Parathyroid adenoma (tissue), 2 donors: Measurements from ENCODE around the gene RNH1.

ENCODE experiments used
- H2AFZ ChIP-seq: fragments of 300-600 bp; sonication (generic); one replicate; pipeline ENCODE4 v1.7.0; 2017; ENCODE audit warnings: antibody characterized with exemption, mild to moderate bottlenecking
- H3K27ac ChIP-seq: fragments of 300-600 bp; sonication (generic); one replicate; pipeline ENCODE4 v1.7.0; 2017
- H3K27me3 ChIP-seq: fragments of 300-600 bp; sonication (generic); one replicate; pipeline ENCODE4 v1.7.0; 2017; ENCODE audit warnings: low read length; ENCODE audit not compliant: control insufficient read depth, insufficient read depth
- H3K36me3 ChIP-seq: fragments of 300-600 bp; sonication (generic); one replicate; pipeline ENCODE4 v1.7.0; 2017; ENCODE audit warnings: low read length; ENCODE audit not compliant: control insufficient read depth, insufficient read depth
- H3K4me1 ChIP-seq: fragments of 300-600 bp; sonication (generic); one replicate; pipeline ENCODE4 v1.7.0; 2017; ENCODE audit warnings: control low read depth
- H3K4me2 ChIP-seq: fragments of 300-600 bp; sonication (generic); one replicate; pipeline ENCODE4 v1.7.0; 2017; ENCODE audit warnings: low read length
- H3K4me3 ChIP-seq: fragments of 300-600 bp; sonication (generic); one replicate; pipeline ENCODE4 v1.7.0; 2017; ENCODE audit warnings: low read depth, low read length
- H3K79me2 ChIP-seq: fragments of 300-600 bp; sonication (generic); one replicate; pipeline ENCODE4 v1.7.0; 2017; ENCODE audit warnings: control low read depth
- H3K9ac ChIP-seq: fragments of 300-600 bp; sonication (generic); one replicate; pipeline ENCODE4 v1.7.0; 2017; ENCODE audit warnings: mild to moderate bottlenecking
- H3K9me3 ChIP-seq: fragments of 300-600 bp; sonication (generic); one replicate; pipeline ENCODE4 v1.7.0; 2017; ENCODE audit warnings: low read length; ENCODE audit not compliant: control insufficient read depth
- TF ChIP-seq, protein P1 (sequence below): fragments of 300-600 bp; sonication (generic); IDR thresholded peaks from one replicate; pipeline ENCODE4 v1.7.0; 2017; ENCODE audit warnings: antibody characterized with exemption, mild to moderate bottlenecking
- donor health status: primary hyperparathyroidism.

RNH1 gene

DNA sequence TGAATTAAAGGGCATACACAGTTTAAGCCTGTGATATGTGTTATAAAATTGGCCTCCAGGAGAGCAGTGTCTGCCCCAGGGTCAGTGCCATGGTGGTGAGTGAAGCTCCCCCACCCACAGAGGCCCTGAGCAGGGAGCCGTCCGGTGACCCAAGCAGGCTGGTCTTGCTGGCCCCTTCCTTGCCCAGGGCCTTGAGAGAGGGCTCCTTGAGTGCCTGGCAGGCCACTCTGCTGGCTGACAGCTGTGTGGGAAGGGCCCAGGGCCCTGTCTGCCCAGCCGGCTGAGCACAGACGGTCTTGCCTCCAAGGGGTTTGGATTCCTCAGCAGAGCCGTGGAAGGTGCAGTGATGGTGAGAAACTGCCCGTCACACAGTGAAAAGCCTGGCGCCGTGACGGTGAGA lies 31.1 kb downstream of the RNH1 start:
- Histone ChIP-seq H3K27me3 (no peaks in the 10 kb centered on the region), H3K9ac (no peak overlapping the region), H3K4me2 (no peak overlapping the region), H3K27ac (no peak overlapping the region), H3K4me1 (no peaks in the 10 kb centered on the region), H3K4me3 (no peak overlapping the region), H3K9me3 (no peaks in the 10 kb centered on the region), H3K79me2 (peaks cover 8% of the 10 kb centered on the region), H2AFZ (no peak overlapping the region), H3K36me3 (no peaks in the 10 kb centered on the region)
- TF ChIP-seq, protein P1, sequence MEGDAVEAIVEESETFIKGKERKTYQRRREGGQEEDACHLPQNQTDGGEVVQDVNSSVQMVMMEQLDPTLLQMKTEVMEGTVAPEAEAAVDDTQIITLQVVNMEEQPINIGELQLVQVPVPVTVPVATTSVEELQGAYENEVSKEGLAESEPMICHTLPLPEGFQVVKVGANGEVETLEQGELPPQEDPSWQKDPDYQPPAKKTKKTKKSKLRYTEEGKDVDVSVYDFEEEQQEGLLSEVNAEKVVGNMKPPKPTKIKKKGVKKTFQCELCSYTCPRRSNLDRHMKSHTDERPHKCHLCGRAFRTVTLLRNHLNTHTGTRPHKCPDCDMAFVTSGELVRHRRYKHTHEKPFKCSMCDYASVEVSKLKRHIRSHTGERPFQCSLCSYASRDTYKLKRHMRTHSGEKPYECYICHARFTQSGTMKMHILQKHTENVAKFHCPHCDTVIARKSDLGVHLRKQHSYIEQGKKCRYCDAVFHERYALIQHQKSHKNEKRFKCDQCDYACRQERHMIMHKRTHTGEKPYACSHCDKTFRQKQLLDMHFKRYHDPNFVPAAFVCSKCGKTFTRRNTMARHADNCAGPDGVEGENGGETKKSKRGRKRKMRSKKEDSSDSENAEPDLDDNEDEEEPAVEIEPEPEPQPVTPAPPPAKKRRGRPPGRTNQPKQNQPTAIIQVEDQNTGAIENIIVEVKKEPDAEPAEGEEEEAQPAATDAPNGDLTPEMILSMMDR, result no peak

DNA sequence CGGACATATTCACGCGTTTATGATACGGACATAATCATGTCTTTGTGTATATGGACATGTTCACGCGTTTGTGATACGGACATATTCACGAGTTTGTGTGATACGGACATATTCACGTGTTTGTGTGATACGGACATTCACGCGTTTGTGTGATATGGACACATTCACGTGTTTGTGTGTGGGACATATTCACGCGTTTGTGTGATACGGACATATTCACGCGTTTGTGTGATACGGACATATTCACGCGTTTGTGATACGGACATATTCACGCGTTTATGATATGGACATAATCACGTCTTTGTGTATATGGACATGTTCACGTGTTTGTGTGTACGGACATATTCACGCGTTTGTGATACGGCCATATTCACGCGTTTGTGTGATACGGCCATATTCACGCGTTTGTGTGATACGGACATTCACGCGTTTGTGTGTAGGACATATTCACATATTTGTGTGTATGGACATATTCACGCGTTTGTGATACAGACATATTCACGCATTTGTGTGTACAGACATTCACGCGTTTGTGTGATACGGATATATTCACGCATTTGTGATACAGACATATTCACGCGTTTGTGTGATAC lies 32.0 kb downstream of the RNH1 start:
- no peak overlapping the region for H3K9ac ChIP-seq
- no peaks in the 10 kb centered on the region for H3K27me3 ChIP-seq
- H3K79me2 ChIP-seq, result peaks cover 7% of the 10 kb centered on the region
- TF ChIP-seq, protein P1, result no peak
- peaks cover 3% of the 10 kb centered on the region for H3K4me1 ChIP-seq
- no peaks in the 10 kb centered on the region for H3K9me3 ChIP-seq
- H3K4me2 ChIP-seq, result no peak overlapping the region
- no peak overlapping the region for H3K4me3 ChIP-seq
- no peaks in the 10 kb centered on the region for H3K36me3 ChIP-seq
- H2AFZ ChIP-seq, result no peak overlapping the region
- H3K27ac ChIP-seq, result no peak overlapping the region

DNA sequence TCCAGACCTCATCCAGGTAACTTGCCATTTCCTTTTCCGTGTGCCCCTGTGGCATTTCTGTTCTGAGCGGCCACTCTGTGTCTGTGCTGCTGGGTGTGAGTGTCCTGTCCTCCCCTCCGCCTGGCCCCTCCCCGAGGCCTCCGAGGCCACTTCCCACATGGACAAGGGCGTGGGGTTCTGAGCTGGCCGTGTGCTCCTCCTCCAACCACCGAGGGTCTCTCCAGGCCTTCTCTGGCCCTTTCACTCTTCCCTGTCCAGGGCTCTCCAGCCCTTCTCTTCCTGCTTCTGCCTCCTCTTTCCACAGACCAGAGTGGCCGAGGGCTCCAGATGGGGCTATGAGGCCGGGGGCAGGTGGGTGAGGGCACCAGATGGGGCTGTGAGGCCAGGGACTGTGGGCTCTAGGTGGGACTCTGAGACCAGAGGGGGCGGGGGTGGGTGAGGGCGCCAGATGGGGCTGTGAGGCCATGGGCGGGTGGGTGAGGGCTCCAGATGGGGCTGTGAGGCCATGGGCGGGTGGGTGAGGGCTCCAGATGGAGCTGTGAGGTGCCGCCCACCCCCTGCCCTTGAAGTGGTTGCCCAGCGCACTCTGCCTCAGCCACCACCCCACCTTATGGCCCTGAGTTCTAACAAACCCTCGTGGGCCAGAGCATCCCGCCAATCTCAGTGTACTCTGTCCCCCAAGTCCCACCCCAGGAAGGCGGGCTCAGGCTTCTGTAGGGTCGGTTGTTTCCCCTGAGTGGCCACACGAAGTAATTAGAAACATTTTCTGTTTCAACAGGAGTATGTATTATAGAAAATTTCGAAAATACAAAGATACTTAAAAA lies 32.9 kb downstream of the RNH1 start:
- no peak overlapping the region for H2AFZ ChIP-seq
- no peaks in the 10 kb centered on the region for H3K27me3 ChIP-seq
- H3K4me2 ChIP-seq, result no peak overlapping the region
- H3K4me3 ChIP-seq, result no peak overlapping the region
- H3K9me3 ChIP-seq, result no peaks in the 10 kb centered on the region
- peaks cover 6% of the 10 kb centered on the region for H3K4me1 ChIP-seq
- peaks cover 7% of the 10 kb centered on the region for H3K79me2 ChIP-seq
- no peak overlapping the region for H3K9ac ChIP-seq
- TF ChIP-seq, protein P1, result no peak
- no peak overlapping the region for H3K27ac ChIP-seq
- H3K36me3 ChIP-seq, result no peaks in the 10 kb centered on the region

DNA sequence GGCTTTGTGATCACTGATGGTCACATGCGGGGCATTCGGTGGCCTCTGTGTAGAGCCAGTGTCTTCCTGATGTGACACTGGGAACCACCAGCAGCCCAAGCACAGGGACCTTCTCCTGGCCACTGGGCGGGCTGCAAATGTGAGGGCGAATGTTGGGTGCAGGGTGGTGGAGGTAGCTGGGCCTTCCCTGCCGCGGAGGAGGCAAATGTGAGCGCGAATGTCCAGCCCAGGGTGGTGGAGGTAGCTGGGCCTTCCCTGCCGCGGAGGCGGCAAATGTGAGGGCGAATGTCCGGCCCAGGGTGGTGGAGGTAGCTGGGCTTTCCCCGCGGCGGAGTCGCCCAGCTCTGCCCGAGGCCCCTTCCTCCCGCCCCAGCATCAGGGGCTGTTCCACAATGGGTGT lies 33.6 kb downstream of the RNH1 start:
- TF ChIP-seq, protein P1, result no peak
- no peak overlapping the region for H3K4me3 ChIP-seq
- H3K4me2 ChIP-seq, result no peak overlapping the region

More for the DNA sequence above, 33.6 kb downstream of the RNH1 start:
- Histone ChIP-seq H3K4me1 (peaks cover 9% of the 10 kb centered on the region), H3K9ac (no peak overlapping the region), H3K79me2 (peaks cover 7% of the 10 kb centered on the region), H3K27ac (no peak overlapping the region), H3K9me3 (no peaks in the 10 kb centered on the region), H3K36me3 (no peaks in the 10 kb centered on the region), H2AFZ (no peak overlapping the region), H3K27me3 (no peaks in the 10 kb centered on the region)
